A204.1 (cell line): ENCODE results near the gene STARD10.

Experiments used
- FAIRE-seq: peaks from 2 replicates; lab custom pipeline; 2012; peaks lifted over from hg19 to GRCh38; lab: Jason Lieb, UNC

Gene STARD10

GRCh38 chr11:72724851-72725723, 68.8 kb downstream of the STARD10 start:
- no peak for FAIRE-seq

- FAIRE-seq = no peak
Measured at GRCh38 chr11:72724021-72724551, 69.8 kb downstream of the STARD10 start.

GRCh38 chr11:72723508-72723907, 70.3 kb downstream of the STARD10 start:
- no peak for FAIRE-seq

GRCh38 chr11:72722050-72722748, 71.6 kb downstream of the STARD10 start:
- FAIRE-seq = no peak

GRCh38 chr11:72721689-72722049, 72.2 kb downstream of the STARD10 start:
- no peak for FAIRE-seq

GRCh38 chr11:72721276-72721675, 72.6 kb downstream of the STARD10 start:
- no peak for FAIRE-seq

- no peak for FAIRE-seq
Measured at GRCh38 chr11:72720784-72721183, 73.1 kb downstream of the STARD10 start.

GRCh38 chr11:72720047-72720446, 73.8 kb downstream of the STARD10 start:
- no peak for FAIRE-seq

- no peak for FAIRE-seq
Measured at GRCh38 chr11:72719551-72719950, 74.3 kb downstream of the STARD10 start.

GRCh38 chr11:72719144-72719543, 74.7 kb downstream of the STARD10 start:
- FAIRE-seq = no peak

GRCh38 chr11:72718101-72718501, 75.7 kb downstream of the STARD10 start:
- no peak for FAIRE-seq

- no peak for FAIRE-seq
Measured at GRCh38 chr11:72716788-72717435, 76.9 kb downstream of the STARD10 start.

- no peak for FAIRE-seq
Measured at GRCh38 chr11:72716290-72716689, 77.6 kb downstream of the STARD10 start.

- FAIRE-seq = no peak
Measured at GRCh38 chr11:72712841-72713240, 81.0 kb downstream of the STARD10 start.

- no peak for FAIRE-seq
Measured at GRCh38 chr11:72712168-72712751, 81.6 kb downstream of the STARD10 start.

- FAIRE-seq = no peak
Measured at GRCh38 chr11:72711141-72711540, 82.7 kb downstream of the STARD10 start.

- no peak for FAIRE-seq
Measured at GRCh38 chr11:72710278-72710677, 83.6 kb downstream of the STARD10 start.

GRCh38 chr11:72709478-72710238, 84.2 kb downstream of the STARD10 start:
- no peak for FAIRE-seq

- FAIRE-seq = no peak
Measured at GRCh38 chr11:72707032-72707431, 86.8 kb downstream of the STARD10 start.

- no peak for FAIRE-seq
Measured at GRCh38 chr11:72706579-72706978, 87.3 kb downstream of the STARD10 start.

GRCh38 chr11:72705442-72706365, 88.1 kb downstream of the STARD10 start:
- no peak for FAIRE-seq
